Astrocyte of the spinal cord (primary cell): Measurements from ENCODE around the gene GMPS.
"Not testable (repeated sequence)": the region's sequence is repeated elsewhere in the genome, so short reads cannot be mapped to it uniquely, and the experiment has no call there.

ENCODE experiments used
- DNase-seq: peaks from one replicate; pipeline ENCODE4 v3.0.0; 2011; ENCODE audit warnings: low read depth, low spot score
- H3K4me3 ChIP-seq: 2 replicates; pipeline ENCODE4 v1.5.1; 2011; ENCODE audit warnings: low read depth, mild to moderate bottlenecking, low read length, moderate library complexity
- CTCF ChIP-seq: IDR thresholded peaks from 2 replicates; pipeline ENCODE4 v1.5.1; 2012; ENCODE audit warnings: low read depth, mild to moderate bottlenecking, low read length, inconsistent platforms
- in situ Hi-C: cut with HindIII; loops from 2 replicates; pipeline ENCODE4 v1.10.0; 2017; ENCODE audit warnings: low sequenced_read_pairs

GMPS gene

GRCh38 chr3:155957412-155957880 lies 87.0 kb downstream of the GMPS start:
- H3K4me3 ChIP-seq = no peak overlapping the region
- no peak for DNase-seq
- in situ Hi-C loops = no loop called here
- no peak for TF ChIP-seq CTCF

DNA sequence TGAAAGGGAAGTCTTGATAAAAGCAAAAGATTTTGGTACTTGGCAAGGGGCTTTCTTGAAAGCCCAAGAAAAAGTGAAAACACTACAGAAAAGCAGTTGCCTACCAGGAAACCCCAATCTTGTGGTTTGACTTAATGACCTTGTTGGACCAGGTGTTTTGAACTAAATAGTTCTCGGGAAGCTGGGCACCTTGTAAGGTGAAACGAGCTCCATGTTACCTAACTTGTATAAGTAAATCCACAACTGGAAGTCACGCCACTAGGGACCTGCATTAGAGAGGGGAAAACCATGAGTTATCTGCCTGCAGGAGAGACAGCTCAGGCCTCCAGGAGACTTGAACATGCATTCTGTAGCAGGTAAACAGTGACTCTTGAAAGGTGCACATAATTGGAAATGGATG lies 88.2 kb downstream of the GMPS start:
- DNase-seq = no peak
- no peak for TF ChIP-seq CTCF
- no peak overlapping the region for H3K4me3 ChIP-seq
- in situ Hi-C loops = no loop called here

- TF ChIP-seq CTCF = no peak
- in situ Hi-C loops = no loop called here
- DNase-seq = no peak
- H3K4me3 ChIP-seq = no peak overlapping the region
These were observed 89.6 kb downstream of the GMPS start for GRCh38 chr3:155960060-155960459.

DNA sequence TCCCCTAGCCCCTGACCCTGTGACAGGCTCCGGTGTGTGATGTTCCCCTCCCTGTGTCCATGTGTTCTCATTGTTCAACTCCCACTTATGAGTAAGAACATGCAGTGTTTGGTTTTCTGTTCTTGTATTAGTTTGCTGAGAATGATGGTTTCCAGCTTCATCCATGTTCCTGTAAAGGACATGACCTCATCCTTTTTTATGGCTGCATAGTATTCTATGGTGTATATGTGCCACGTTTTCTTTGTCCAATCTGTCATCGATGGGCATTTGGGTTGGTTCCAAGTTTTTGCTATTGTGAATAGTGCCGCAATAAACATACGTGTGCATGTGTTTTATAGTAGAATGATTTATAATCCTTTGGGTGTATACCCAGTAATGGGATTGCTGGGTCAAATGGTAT lies 90.6 kb downstream of the GMPS start:
- in situ Hi-C loops, DNase-seq: not testable (repeated sequence)

GRCh38 chr3:155963570-155963969 lies 93.1 kb downstream of the GMPS start:
- DNase-seq = peak; percentile 48
- no peak for TF ChIP-seq CTCF
- in situ Hi-C loops = no loop called here
- no peak overlapping the region for H3K4me3 ChIP-seq

More for the DNA sequence above, 90.6 kb downstream of the GMPS start:
- H3K4me3 ChIP-seq = not testable (repeated sequence)

- no peak overlapping the region for H3K4me3 ChIP-seq
- no peak for TF ChIP-seq CTCF
- DNase-seq = no peak
- in situ Hi-C loops = no loop called here
These were observed 99.9 kb downstream of the GMPS start for GRCh38 chr3:155970398-155970797.

DNA sequence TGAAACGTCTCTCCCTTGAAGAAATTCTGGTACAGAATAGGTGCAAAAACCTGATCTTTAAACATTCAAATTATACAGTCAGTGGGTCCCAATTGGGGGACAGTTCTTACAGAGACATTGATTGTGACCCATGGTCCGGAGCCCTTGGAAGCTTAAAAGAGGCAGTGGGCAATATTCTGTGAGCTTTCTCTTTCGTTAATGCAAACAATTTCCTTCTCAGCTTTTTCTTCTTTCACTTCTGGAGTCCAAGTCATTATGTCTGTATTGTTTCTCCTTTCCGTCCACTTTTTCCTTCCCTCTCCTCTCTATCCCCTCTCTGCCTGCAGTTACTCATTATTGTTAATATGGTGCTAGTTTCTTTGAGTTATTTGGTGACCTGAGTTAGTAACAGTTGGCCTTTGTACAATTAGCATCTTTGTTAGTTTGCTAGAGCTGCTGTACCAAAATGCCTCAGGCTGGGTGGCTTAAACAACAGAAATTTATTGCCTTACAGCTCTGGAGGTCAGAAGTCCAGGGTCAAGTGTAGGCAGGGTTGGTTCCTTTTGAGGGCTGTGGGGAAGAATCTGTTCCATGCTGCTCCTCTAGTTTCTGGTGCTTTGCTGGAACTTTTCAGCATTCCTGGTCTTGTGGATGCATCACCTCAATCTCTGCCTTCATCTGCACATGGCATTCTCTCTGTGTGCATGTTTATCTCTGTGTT lies 102.6 kb downstream of the GMPS start:
- TF ChIP-seq CTCF = no peak
- DNase-seq = no peak
- H3K4me3 ChIP-seq = no peak overlapping the region
- in situ Hi-C loops = no loop called here
